WTC11 (cell line): Measurements from ENCODE around the gene EIF4E1B.

Source experiments
- ATF1 ChIP-seq: sonication (generic); formaldehyde crosslinking; IDR thresholded peaks from 2 replicates; pipeline ENCODE4 v1.8.1; 2023; ENCODE audit warnings: mild to moderate bottlenecking, moderate library complexity, missing genetic modification reagents
- CTCF ChIP-seq: fragments of 200-600 bp; IDR thresholded peaks from 2 replicates; pipeline ENCODE4 v1.8.0; 2022; ENCODE audit warnings: antibody characterized with exemption
- MAX ChIP-seq: sonication (generic); formaldehyde crosslinking; IDR thresholded peaks from 2 replicates; pipeline ENCODE4 v1.8.0; 2022; ENCODE audit warnings: mild to moderate bottlenecking, missing genetic modification reagents
- ZBTB21 ChIP-seq: sonication (generic); formaldehyde crosslinking; IDR thresholded peaks from 2 replicates; pipeline ENCODE4 v1.8.1; 2023; ENCODE audit warnings: mild to moderate bottlenecking, missing genetic modification reagents, borderline replicate concordance
- ZNF219 ChIP-seq: sonication (generic); formaldehyde crosslinking; IDR thresholded peaks from 2 replicates; pipeline ENCODE4 v1.8.0; 2023; ENCODE audit warnings: missing genetic modification reagents, mild to moderate bottlenecking, borderline replicate concordance

GRCh38 chr5:176679365-176680225 is 49.1 kb downstream of the EIF4E1B start:
- TF ChIP-seq ZNF219 (no peak), CTCF (no peak), MAX (CRISPR knock-in tag) (no peak), ZBTB21 (no peak), ATF1 (CRISPR knock-in tag) (no peak)
